HepG2 (cell line): ENCODE measurements around the gene MTMR6. TPM values are rescaled to one million over a fixed set of nuclear protein-coding genes. Genes with fewer than 3 reads are reported as not detected.
A peak's percentile ranks its signal among the peaks of the same experiment; 100 is the strongest.

Experiments
- ATAC-seq: fragments of 200-7000 bp; cut with Tn5 transposase; 3 replicates; pipeline ENCODE4 v1.9.1; 2020; ENCODE audit warnings: mild to moderate bottlenecking, moderate library complexity
- BruUV-seq: library from RNA; stranded (reverse); fragments of 400-500 nt; replicated peaks from 2 replicates; lab custom pipeline; 2021; lab: Mats Ljungman, UMichigan
- CTCF ChIA-PET: fragments of 300-600 bp; formaldehyde crosslinking; extraction: SDS; loops from one replicate; lab custom pipeline; 2021; ENCODE audit warnings: low total read pairs, inconsistent platforms, low intra/inter-chr PET ratio; lab: Yijun Ruan, JAX
- POLR2A ChIA-PET: fragments of 350-600 bp; sonication (Branson Sonifier 250); formaldehyde crosslinking; loops from one replicate; lab custom pipeline; 2020; ENCODE audit warnings: antibody characterized with exemption, inconsistent platforms; lab: Yijun Ruan, JAX
- DNase-seq: peaks from one replicate; pipeline ENCODE4 v3.0.0-alpha.2; 2015; ENCODE audit warnings: low spot score
- FAIRE-seq: peaks from 3 replicates; lab custom pipeline; 2011; peaks lifted over from hg19 to GRCh38; lab: Jason Lieb, UNC
- H2AFZ ChIP-seq: one replicate; pipeline ENCODE4 v1.6.1; 2011; ENCODE audit warnings: low read length, inconsistent platforms
- H3K27ac ChIP-seq: fragments of 300-600 bp; 3 replicates; pipeline ENCODE4 v1.8.0; 2011; ENCODE audit warnings: mixed run types, mild to moderate bottlenecking, mixed read lengths, low read length, inconsistent platforms; ENCODE audit not compliant: insufficient read depth; ENCODE audit errors: extremely low read length
- H3K27me3 ChIP-seq, 2 experiments: fragments of 200-600 bp in 1 of 2; 2 replicates in 1 of 2; 3 replicates in 1 of 2; pipeline versions ENCODE4 v1.6.0 to v1.8.0; 2011; ENCODE audit warnings: low read length in 2 of 2, mild to moderate bottlenecking in 2 of 2, moderate library complexity in 2 of 2, inconsistent platforms in 1 of 2; ENCODE audit not compliant: insufficient read depth in 2 of 2, control insufficient read depth in 1 of 2
- H3K36me3 ChIP-seq, 2 experiments: fragments of 200-600 bp in 1 of 2; replicated peaks in 1 of 2; 2 replicates in 1 of 2; 3 replicates in 1 of 2; pipeline versions ENCODE4 v1.5.1 to v1.8.0; 2011; ENCODE audit warnings: low read length in 2 of 2, inconsistent platforms in 1 of 2; ENCODE audit not compliant: insufficient read depth in 2 of 2, control insufficient read depth in 1 of 2
- H3K4me1 ChIP-seq: 2 replicates; pipeline ENCODE4 v1.5.1; 2012; ENCODE audit warnings: low read length, inconsistent platforms; ENCODE audit not compliant: insufficient read depth
- H3K4me2 ChIP-seq: 2 replicates; pipeline ENCODE4 v1.6.0; 2011; ENCODE audit warnings: low read depth, low read length, inconsistent platforms
- H3K4me3 ChIP-seq, 3 experiments: fragments of 200-600 bp in 1 of 3; sonication (generic), shearing (Covaris generic) in 1 of 3; replicated peaks in 1 of 3; 2 replicates each; pipeline ENCODE4 v1.5.1; 2011 to 2016; ENCODE audit warnings: low read length in 3 of 3, inconsistent platforms in 2 of 3, low read depth in 2 of 3, mild to moderate bottlenecking in 2 of 3, control low read depth in 1 of 3, mixed read lengths in 1 of 3; ENCODE audit not compliant: insufficient read depth in 1 of 3
- H3K79me2 ChIP-seq: one replicate; pipeline ENCODE4 v1.6.1; 2011; ENCODE audit warnings: low read length, inconsistent platforms; ENCODE audit not compliant: insufficient read depth
- H3K9ac ChIP-seq: 2 replicates; pipeline ENCODE4 v1.6.0; 2011; ENCODE audit warnings: mild to moderate bottlenecking, low read depth, low read length, inconsistent platforms; ENCODE audit not compliant: insufficient read depth
- H3K9me3 ChIP-seq: 2 replicates; pipeline ENCODE4 v1.5.1; 2012; ENCODE audit warnings: mild to moderate bottlenecking, low read length
- H4K20me1 ChIP-seq: 2 replicates; pipeline ENCODE4 v1.6.0; 2011; ENCODE audit warnings: inconsistent platforms, mild to moderate bottlenecking, low read length, moderate library complexity; ENCODE audit not compliant: insufficient read depth
- FOXK1 ChIP-seq: sonication (generic); formaldehyde crosslinking; IDR thresholded peaks from 2 replicates; pipeline ENCODE4 v1.4.0; 2020; ENCODE audit warnings: low read depth, missing genetic modification reagents, borderline replicate concordance
- KDM1A ChIP-seq: IDR thresholded peaks from 2 replicates; pipeline ENCODE4 v1.6.1; 2016; ENCODE audit warnings: missing compliant biosample characterization
- NCOA5 ChIP-seq: sonication (generic); formaldehyde crosslinking; IDR thresholded peaks from 2 replicates; pipeline ENCODE4 v1.4.0; 2020; ENCODE audit warnings: missing genetic modification reagents
- NFE2L2 ChIP-seq: fragments of 150-350 bp; IDR thresholded peaks from 2 replicates; pipeline ENCODE4 v1.6.1; 2014; ENCODE audit warnings: low read length
- REXO4 ChIP-seq: sonication (generic); formaldehyde crosslinking; IDR thresholded peaks from 2 replicates; pipeline ENCODE4 v1.8.0; 2022; ENCODE audit warnings: missing genetic modification reagents, mild to moderate bottlenecking, borderline replicate concordance
- RFX1 ChIP-seq: fragments of 450-650 bp; IDR thresholded peaks from 2 replicates; pipeline ENCODE4 v1.6.1; 2017
- ZNF34 ChIP-seq: sonication (generic); formaldehyde crosslinking; IDR thresholded peaks from 2 replicates; pipeline ENCODE4 v1.4.0; 2020; ENCODE audit warnings: mild to moderate bottlenecking, missing genetic modification reagents, borderline replicate concordance
- ZNF383 ChIP-seq: sonication (generic); formaldehyde crosslinking; IDR thresholded peaks from 2 replicates; pipeline ENCODE4 v1.4.0; 2020; ENCODE audit warnings: missing genetic modification reagents, mild to moderate bottlenecking, borderline replicate concordance
- ZNF75D ChIP-seq: sonication (generic); formaldehyde crosslinking; IDR thresholded peaks from 2 replicates; pipeline ENCODE4 v1.8.1; 2023; ENCODE audit warnings: missing genetic modification reagents, mild to moderate bottlenecking, borderline replicate concordance
- WGBS: methylation state at CpG from one replicate; pipeline ENCODE4 v1.1.6; 2017; ENCODE audit warnings: low lambda C conversion rate; 5-methylcytosine and 5-hydroxymethylcytosine counted together
- in situ Hi-C: cut with HindIII; loops from 2 replicates; pipeline ENCODE4 v1.10.0; 2017; ENCODE audit warnings: low pct_unique_long_range_greater_than_20kb; ENCODE audit not compliant: extremely low pct_ligation_motif_present
- intact Hi-C: fragments of 100-400 bp; cut with micrococcal nuclease; formaldehyde crosslinking; loops from one replicate; pipeline ENCODE4 v1.10.0; 2022; ENCODE audit not compliant: unreplicated experiment
- polyA plus RNA-seq, 8 experiments: library from polyadenylated mRNA; depleted of rRNA in 3 of 8; stranded (reverse) in 7 of 8; unstranded in 1 of 8; fragments of >200 nt; fragmentation: Illumina TruSeq in 4 of 8; extraction: Trizol in 4 of 8; gene quantifications; 2 replicates each; pipeline versions ENCODE4 v1.2.1 to v1.2.3, GENCODE V29; 2011 to 2016; ENCODE audit warnings: low read depth in 4 of 8, missing spikeins in 1 of 8, mixed read lengths in 1 of 8; ENCODE audit not compliant: insufficient read depth in 1 of 8
- total RNA-seq, 5 experiments: library from RNA; depleted of rRNA; stranded (reverse); fragments of >200 nt; fragmentation: Illumina TruSeq; extraction: Trizol; gene quantifications; 2 replicates each; pipeline ENCODE4 v1.2.3, GENCODE V29; 2016; ENCODE audit warnings: low read depth in 1 of 5
- TF ChIP-seq, protein P1 (sequence below): sonication (generic); formaldehyde crosslinking; IDR thresholded peaks from 2 replicates; pipeline ENCODE4 v1.4.0; 2020; ENCODE audit warnings: missing genetic modification reagents
- TF ChIP-seq, protein P2 (sequence below): sonication (generic); formaldehyde crosslinking; IDR thresholded peaks from 2 replicates; pipeline ENCODE4 v1.4.0; 2020; ENCODE audit warnings: mild to moderate bottlenecking, missing genetic modification reagents, borderline replicate concordance
- TF ChIP-seq, protein P3 (sequence below): sonication (generic); formaldehyde crosslinking; IDR thresholded peaks from 2 replicates; pipeline ENCODE4 v1.4.0; 2020; ENCODE audit warnings: missing genetic modification reagents; ENCODE audit errors: not compliant biosample characterization

MTMR6 gene
- total and polyA plus RNA-seq, 2 of the 13 experiments (the other 11 are each of a cell fraction or from before 2014, with no cell fraction given) = 3.4 to 7.8 TPM

DNA sequence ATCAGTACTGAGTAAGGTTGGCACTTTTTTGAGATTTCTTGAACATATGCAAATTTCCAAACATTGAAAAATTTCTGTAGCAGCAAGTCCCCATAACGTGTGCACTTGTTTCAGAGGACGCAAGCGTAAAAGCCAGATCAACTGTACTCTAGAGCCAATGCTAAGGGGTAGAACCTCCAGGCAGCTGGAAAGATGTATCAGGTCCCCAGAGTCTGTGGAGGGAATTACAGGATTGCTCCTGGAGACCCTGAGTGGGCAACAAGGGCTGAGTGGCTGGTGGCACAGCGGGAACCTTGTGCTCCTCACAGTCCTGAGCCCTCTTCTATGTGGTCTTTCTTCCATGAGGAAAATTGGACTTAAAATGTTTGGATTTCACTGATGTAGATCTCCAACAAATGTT lies 61.3 kb downstream of the MTMR6 start:
- intact Hi-C loops (no loop called here), in situ Hi-C loops (no loop called here)
- WGBS = 53% methylated on average over 4 of the region's 4 CpGs
- CTCF ChIA-PET = no interaction called here
- Histone ChIP-seq H3K9me3 (no peaks in the 10 kb centered on the region), H3K27me3 (peaks cover 3 to 66% of the 10 kb centered on the region in 2 experiments), H3K36me3 (no peaks in the 10 kb centered on the region), H3K4me1 (no peaks in the 10 kb centered on the region)
- POLR2A ChIA-PET = no interaction called here
- DNase-seq = no peak
- no peak for FAIRE-seq
- no peak for TF ChIP-seq ZNF34 (CRISPR knock-in tag)
- TF ChIP-seq, all 625 proteins: peak for 0
- peak; percentile 71 for ATAC-seq
- no TSS peak for BruUV-seq
- Histone ChIP-seq H3K9ac (no peak overlapping the region), H4K20me1 (no peaks in the 10 kb centered on the region), H3K4me2 (no peak overlapping the region), H3K79me2 (no peaks in the 10 kb centered on the region), H3K4me3 (no peak overlapping the region), H2AFZ (no peak overlapping the region), H3K27ac (no peak overlapping the region)

DNA sequence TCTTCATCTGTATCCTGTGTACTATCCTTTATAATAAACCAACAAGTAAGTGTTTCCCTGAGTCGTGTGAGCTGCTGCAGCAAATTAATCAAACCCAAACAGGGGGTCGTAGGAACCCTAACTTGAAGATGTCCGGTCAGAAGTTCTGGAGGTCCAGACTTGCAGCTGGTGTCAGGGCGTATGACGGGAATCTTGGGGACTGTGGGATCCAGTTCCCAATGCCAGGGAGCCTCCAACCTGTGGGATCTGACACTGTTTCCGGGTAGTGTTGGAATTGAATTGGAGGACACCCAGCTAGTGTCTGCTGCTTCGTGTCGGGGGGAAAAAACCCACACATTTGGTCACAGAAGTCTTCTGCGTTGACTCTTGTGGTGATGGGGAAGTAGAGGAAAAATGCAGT lies 63.1 kb downstream of the MTMR6 start:
- DNase-seq (no peak), FAIRE-seq (no peak), ATAC-seq (no peak)
- Histone ChIP-seq H3K27ac (no peak overlapping the region), H3K4me3 (no peak overlapping the region), H3K79me2 (no peaks in the 10 kb centered on the region), H2AFZ (no peak overlapping the region), H3K36me3 (no peaks in the 10 kb centered on the region), H3K9ac (no peak overlapping the region), H3K4me2 (no peak overlapping the region), H3K27me3 (peaks cover 3 to 61% of the 10 kb centered on the region in 2 experiments), H3K9me3 (no peaks in the 10 kb centered on the region), H4K20me1 (no peaks in the 10 kb centered on the region), H3K4me1 (no peaks in the 10 kb centered on the region)
- ChIA-PET CTCF (no interaction called here), POLR2A (no interaction called here)
- no TSS peak for BruUV-seq
- in situ Hi-C loops (no loop called here), intact Hi-C loops (no loop called here)
- WGBS = 40% methylated on average over 9 of the region's 9 CpGs
- no peak for TF ChIP-seq REXO4
- no peak for TF ChIP-seq NCOA5 (CRISPR knock-in tag)
- no peak for TF ChIP-seq NFE2L2
- TF ChIP-seq RFX1 = no peak
- TF ChIP-seq KDM1A (CRISPR knock-in tag) = no peak
- TF ChIP-seq ZNF75D = no peak
- TF ChIP-seq, protein P1, sequence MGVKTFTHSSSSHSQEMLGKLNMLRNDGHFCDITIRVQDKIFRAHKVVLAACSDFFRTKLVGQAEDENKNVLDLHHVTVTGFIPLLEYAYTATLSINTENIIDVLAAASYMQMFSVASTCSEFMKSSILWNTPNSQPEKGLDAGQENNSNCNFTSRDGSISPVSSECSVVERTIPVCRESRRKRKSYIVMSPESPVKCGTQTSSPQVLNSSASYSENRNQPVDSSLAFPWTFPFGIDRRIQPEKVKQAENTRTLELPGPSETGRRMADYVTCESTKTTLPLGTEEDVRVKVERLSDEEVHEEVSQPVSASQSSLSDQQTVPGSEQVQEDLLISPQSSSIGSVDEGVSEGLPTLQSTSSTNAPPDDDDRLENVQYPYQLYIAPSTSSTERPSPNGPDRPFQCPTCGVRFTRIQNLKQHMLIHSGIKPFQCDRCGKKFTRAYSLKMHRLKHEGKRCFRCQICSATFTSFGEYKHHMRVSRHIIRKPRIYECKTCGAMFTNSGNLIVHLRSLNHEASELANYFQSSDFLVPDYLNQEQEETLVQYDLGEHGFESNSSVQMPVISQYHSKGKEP (CRISPR knock-in tag) = no peak
- no peak for TF ChIP-seq FOXK1
- TF ChIP-seq, protein P2, sequence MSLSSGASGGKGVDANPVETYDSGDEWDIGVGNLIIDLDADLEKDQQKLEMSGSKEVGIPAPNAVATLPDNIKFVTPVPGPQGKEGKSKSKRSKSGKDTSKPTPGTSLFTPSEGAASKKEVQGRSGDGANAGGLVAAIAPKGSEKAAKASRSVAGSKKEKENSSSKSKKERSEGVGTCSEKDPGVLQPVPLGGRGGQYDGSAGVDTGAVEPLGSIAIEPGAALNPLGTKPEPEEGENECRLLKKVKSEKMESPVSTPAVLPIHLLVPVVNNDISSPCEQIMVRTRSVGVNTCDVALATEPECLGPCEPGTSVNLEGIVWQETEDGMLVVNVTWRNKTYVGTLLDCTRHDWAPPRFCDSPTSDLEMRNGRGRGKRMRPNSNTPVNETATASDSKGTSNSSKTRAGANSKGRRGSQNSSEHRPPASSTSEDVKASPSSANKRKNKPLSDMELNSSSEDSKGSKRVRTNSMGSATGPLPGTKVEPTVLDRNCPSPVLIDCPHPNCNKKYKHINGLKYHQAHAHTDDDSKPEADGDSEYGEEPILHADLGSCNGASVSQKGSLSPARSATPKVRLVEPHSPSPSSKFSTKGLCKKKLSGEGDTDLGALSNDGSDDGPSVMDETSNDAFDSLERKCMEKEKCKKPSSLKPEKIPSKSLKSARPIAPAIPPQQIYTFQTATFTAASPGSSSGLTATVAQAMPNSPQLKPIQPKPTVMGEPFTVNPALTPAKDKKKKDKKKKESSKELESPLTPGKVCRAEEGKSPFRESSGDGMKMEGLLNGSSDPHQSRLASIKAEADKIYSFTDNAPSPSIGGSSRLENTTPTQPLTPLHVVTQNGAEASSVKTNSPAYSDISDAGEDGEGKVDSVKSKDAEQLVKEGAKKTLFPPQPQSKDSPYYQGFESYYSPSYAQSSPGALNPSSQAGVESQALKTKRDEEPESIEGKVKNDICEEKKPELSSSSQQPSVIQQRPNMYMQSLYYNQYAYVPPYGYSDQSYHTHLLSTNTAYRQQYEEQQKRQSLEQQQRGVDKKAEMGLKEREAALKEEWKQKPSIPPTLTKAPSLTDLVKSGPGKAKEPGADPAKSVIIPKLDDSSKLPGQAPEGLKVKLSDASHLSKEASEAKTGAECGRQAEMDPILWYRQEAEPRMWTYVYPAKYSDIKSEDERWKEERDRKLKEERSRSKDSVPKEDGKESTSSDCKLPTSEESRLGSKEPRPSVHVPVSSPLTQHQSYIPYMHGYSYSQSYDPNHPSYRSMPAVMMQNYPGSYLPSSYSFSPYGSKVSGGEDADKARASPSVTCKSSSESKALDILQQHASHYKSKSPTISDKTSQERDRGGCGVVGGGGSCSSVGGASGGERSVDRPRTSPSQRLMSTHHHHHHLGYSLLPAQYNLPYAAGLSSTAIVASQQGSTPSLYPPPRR (CRISPR knock-in tag) = no peak
- no peak for TF ChIP-seq ZNF383
- TF ChIP-seq, protein P3, sequence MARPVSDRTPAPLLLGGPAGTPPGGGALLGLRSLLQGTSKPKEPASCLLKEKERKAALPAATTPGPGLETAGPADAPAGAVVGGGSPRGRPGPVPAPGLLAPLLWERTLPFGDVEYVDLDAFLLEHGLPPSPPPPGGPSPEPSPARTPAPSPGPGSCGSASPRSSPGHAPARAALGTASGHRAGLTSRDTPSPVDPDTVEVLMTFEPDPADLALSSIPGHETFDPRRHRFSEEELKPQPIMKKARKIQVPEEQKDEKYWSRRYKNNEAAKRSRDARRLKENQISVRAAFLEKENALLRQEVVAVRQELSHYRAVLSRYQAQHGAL (CRISPR knock-in tag) = no peak
